H9 (cell line): ENCODE results near the gene AGXT. TPM values are rescaled to one million over a fixed set of nuclear protein-coding genes. Genes with fewer than 3 reads are reported as not detected.

ENCODE experiments used
- DNase-seq: peaks from one replicate; pipeline ENCODE4 v3.0.0-alpha.2; 2017
- H2AFZ ChIP-seq: one replicate; pipeline ENCODE4 v1.6.1; 2013; ENCODE audit warnings: mild to moderate bottlenecking, low read length, control low read depth, moderate library complexity
- H2AK5ac ChIP-seq: 2 replicates; pipeline ENCODE4 v1.6.1; 2013; ENCODE audit warnings: low read length, control low read depth, mixed read lengths; ENCODE audit not compliant: insufficient read length
- H2BK120ac ChIP-seq: one replicate; pipeline ENCODE4 v1.6.1; 2013; ENCODE audit warnings: low read depth, mild to moderate bottlenecking, low read length, control low read depth, inconsistent platforms; ENCODE audit not compliant: poor library complexity, severe bottlenecking
- H2BK12ac ChIP-seq: 2 replicates; pipeline ENCODE4 v1.6.1; 2013; ENCODE audit warnings: low read length, control low read depth, mixed read lengths, low read depth; ENCODE audit not compliant: insufficient read length
- H2BK15ac ChIP-seq: 2 replicates; pipeline ENCODE4 v1.6.1; 2013; ENCODE audit warnings: low read depth, low read length, control low read depth
- H2BK20ac ChIP-seq: one replicate; pipeline ENCODE4 v1.6.1; 2013; ENCODE audit warnings: low read depth, mild to moderate bottlenecking, low read length, control low read depth, inconsistent platforms; ENCODE audit not compliant: poor library complexity, severe bottlenecking
- H2BK5ac ChIP-seq: 2 replicates; pipeline ENCODE4 v1.6.1; 2013; ENCODE audit warnings: low read length, control low read depth, mixed read lengths; ENCODE audit not compliant: insufficient read length
- H3K14ac ChIP-seq: 2 replicates; pipeline ENCODE4 v1.6.1; 2013; ENCODE audit warnings: low read length, control low read depth; ENCODE audit not compliant: insufficient read depth
- H3K18ac ChIP-seq: 2 replicates; pipeline ENCODE4 v1.6.1; 2013; ENCODE audit warnings: low read depth, mild to moderate bottlenecking, mixed read lengths, low read length, control low read depth; ENCODE audit not compliant: insufficient read length
- H3K23ac ChIP-seq: 2 replicates; pipeline ENCODE4 v1.6.1; 2013; ENCODE audit warnings: low read length, control low read depth, mixed read lengths, low read depth; ENCODE audit not compliant: insufficient read length
- H3K23me2 ChIP-seq: 2 replicates; pipeline ENCODE4 v1.6.1; 2013; ENCODE audit warnings: low read depth, mild to moderate bottlenecking, mixed read lengths, low read length, control low read depth; ENCODE audit not compliant: insufficient read length, poor library complexity, severe bottlenecking
- H3K27ac ChIP-seq: 2 replicates; pipeline ENCODE4 v1.5.1; 2013; ENCODE audit warnings: low read length, control low read depth, mixed read lengths, low read depth; ENCODE audit not compliant: insufficient read length
- H3K27me3 ChIP-seq: 2 replicates; pipeline ENCODE4 v1.6.1; 2013; ENCODE audit warnings: low read length, control low read depth, inconsistent platforms; ENCODE audit not compliant: insufficient read depth
- H3K4ac ChIP-seq: 2 replicates; pipeline ENCODE4 v1.6.1; 2013; ENCODE audit warnings: low read depth, mild to moderate bottlenecking, control low read depth, inconsistent platforms, low read length, moderate library complexity
- H3K4me1 ChIP-seq: 2 replicates; pipeline ENCODE4 v1.6.1; 2013; ENCODE audit warnings: low read length, control low read depth, inconsistent platforms; ENCODE audit not compliant: insufficient read depth
- H3K4me2 ChIP-seq: 2 replicates; pipeline ENCODE4 v1.6.1; 2013; ENCODE audit warnings: low read length, control low read depth, mixed read lengths; ENCODE audit not compliant: insufficient read length, insufficient read depth
- H3K56ac ChIP-seq: 2 replicates; pipeline ENCODE4 v1.6.1; 2013; ENCODE audit warnings: low read depth, mild to moderate bottlenecking, mixed read lengths, low read length, control low read depth; ENCODE audit not compliant: insufficient read length
- H3K79me1 ChIP-seq: 2 replicates; pipeline ENCODE4 v1.6.1; 2013; ENCODE audit warnings: low read depth, mild to moderate bottlenecking, moderate library complexity, low read length, control low read depth, inconsistent platforms; ENCODE audit not compliant: insufficient read depth, poor library complexity, severe bottlenecking
- H3K79me2 ChIP-seq: 2 replicates; pipeline ENCODE4 v1.6.1; 2013; ENCODE audit warnings: low read length, control low read depth, inconsistent platforms; ENCODE audit not compliant: insufficient read depth
- H3K9ac ChIP-seq: 2 replicates; pipeline ENCODE4 v1.6.1; 2013; ENCODE audit warnings: low read length, control low read depth, mixed read lengths; ENCODE audit not compliant: insufficient read length; ENCODE audit errors: extremely low read depth
- H3K9me3 ChIP-seq: one replicate; pipeline ENCODE4 v1.6.1; 2013; ENCODE audit warnings: low read depth, low read length, inconsistent platforms; ENCODE audit not compliant: control insufficient read depth
- H3T11ph ChIP-seq: one replicate; pipeline ENCODE4 v1.6.1; 2013; ENCODE audit warnings: mild to moderate bottlenecking, low read length, control low read depth, inconsistent platforms
- H4K20me1 ChIP-seq: one replicate; pipeline ENCODE4 v1.6.1; 2013; ENCODE audit not compliant: control insufficient read depth, insufficient read length, insufficient read depth
- H4K5ac ChIP-seq: 2 replicates; pipeline ENCODE4 v1.6.1; 2013; ENCODE audit warnings: low read depth, mild to moderate bottlenecking, mixed read lengths, low read length, control low read depth; ENCODE audit not compliant: insufficient read length
- H4K8ac ChIP-seq: replicated peaks from 2 replicates; pipeline ENCODE4 v1.6.1; 2013; ENCODE audit warnings: low read length, control low read depth, mixed read lengths, low read depth; ENCODE audit not compliant: insufficient read length
- H4K91ac ChIP-seq: 2 replicates; pipeline ENCODE4 v1.6.1; 2013; ENCODE audit warnings: low read depth, mild to moderate bottlenecking, moderate library complexity, mixed read lengths, low read length, control low read depth; ENCODE audit not compliant: insufficient read length
- H3K27ac Mint-ChIP-seq, 3 experiments: 2 replicates in 2 of 3; 3 replicates in 1 of 3; pipeline ENCODE4 v1.8.0; 2020 to 2021; ENCODE audit warnings: mixed read lengths in 3 of 3, mild to moderate bottlenecking in 1 of 3, moderate library complexity in 1 of 3
- H3K27me3 Mint-ChIP-seq: 2 replicates; pipeline ENCODE4 v1.8.0; 2021; ENCODE audit warnings: low read depth, mild to moderate bottlenecking, moderate library complexity, mixed read lengths
- H3K36me3 Mint-ChIP-seq, 3 experiments: 2 replicates in 2 of 3; 3 replicates in 1 of 3; pipeline ENCODE4 v1.8.0; 2020 to 2021; ENCODE audit warnings: low read depth in 3 of 3, mixed read lengths in 3 of 3; ENCODE audit not compliant: insufficient read depth in 1 of 3
- H3K4me1 Mint-ChIP-seq, 2 experiments: 2 replicates each; pipeline ENCODE4 v1.8.0; 2020; ENCODE audit warnings: mixed read lengths in 2 of 2
- H3K4me3 Mint-ChIP-seq, 2 experiments: 2 replicates in 1 of 2; 3 replicates in 1 of 2; pipeline ENCODE4 v1.8.0; 2020 to 2021; ENCODE audit warnings: mild to moderate bottlenecking in 2 of 2, mixed read lengths in 2 of 2, moderate library complexity in 1 of 2
- H3K9me3 Mint-ChIP-seq, 2 experiments: 2 replicates in 1 of 2; 3 replicates in 1 of 2; pipeline ENCODE4 v1.8.0; 2020; ENCODE audit warnings: mild to moderate bottlenecking in 2 of 2, mixed read lengths in 2 of 2, moderate library complexity in 1 of 2
- WGBS: extraction: QIAGEN DNeasy Blood & Tissue Kit; methylation state at CpG from one replicate; pipeline ENCODE4 v1.1.7; 2013; ENCODE audit warnings: missing lambda C conversion rate, low lambda C conversion rate, mixed read lengths; ENCODE audit not compliant: insufficient read length; ENCODE audit errors: extremely low coverage; 5-methylcytosine and 5-hydroxymethylcytosine counted together
- total RNA-seq: library from RNA; stranded (reverse); gene quantifications from 2 replicates; pipeline ENCODE4 v1.2.1, GENCODE V29; 2021
- TF ChIP-seq, protein P1 (sequence below): fragments of 200-600 bp; sonication (generic); conservative IDR thresholded peaks from 3 replicates; pipeline ENCODE4 v1.8.0; 2021; ENCODE audit warnings: antibody characterized with exemption, mild to moderate bottlenecking

The AGXT gene
- total RNA-seq, 1 experiment from 2014 or later = not detected

DNA sequence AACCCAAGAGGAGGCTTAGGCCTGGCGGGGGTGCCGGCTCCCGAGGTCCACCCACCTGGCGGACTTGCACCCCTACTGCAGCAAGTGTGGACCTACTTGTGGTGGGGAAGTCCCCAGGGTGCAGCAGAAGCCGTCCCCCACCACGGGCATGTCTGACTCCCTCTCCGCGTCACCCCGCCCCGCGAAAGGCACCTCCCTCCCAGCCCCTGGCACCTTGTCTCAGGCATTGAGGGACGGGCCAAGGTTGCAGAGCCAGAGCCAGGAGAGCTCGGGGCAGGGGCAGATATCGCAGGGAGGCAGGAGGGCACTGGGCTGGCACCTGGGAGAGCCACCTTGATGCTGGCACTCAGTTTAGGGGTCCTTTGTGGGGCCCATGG lies 56.6 kb downstream of the AGXT start:
- Histone ChIP-seq H2BK15ac (no peak overlapping the region), H3K9me3 (no peaks in the 10 kb centered on the region), H3K23me2 (no peaks in the 10 kb centered on the region), H3K23ac (no peak overlapping the region), H3T11ph (no peak overlapping the region), H3K27me3 (no peaks in the 10 kb centered on the region), H4K91ac (no peak overlapping the region), H3K14ac (no peak overlapping the region), H4K5ac (no peak overlapping the region), H3K18ac (no peak overlapping the region), H3K56ac (no peak overlapping the region), H3K27ac (no peak overlapping the region), H2BK120ac (no peak overlapping the region), H2AK5ac (no peak overlapping the region), H4K8ac (no peak overlapping the region), H4K20me1 (no peaks in the 10 kb centered on the region), H3K4me1 (no peaks in the 10 kb centered on the region), H2AFZ (no peak overlapping the region), H3K79me2 (no peaks in the 10 kb centered on the region), H2BK12ac (no peak overlapping the region), H2BK20ac (no peak overlapping the region), H3K79me1 (no peaks in the 10 kb centered on the region), H2BK5ac (no peak overlapping the region), H3K9ac (no peak overlapping the region), H3K4ac (no peak overlapping the region), H3K4me2 (no peak overlapping the region)
- Mint-ChIP-seq H3K4me3 (no peak overlapping the region), H3K27ac (no peak overlapping the region), H3K36me3 (no peaks in the 10 kb centered on the region), H3K27me3 (no peaks in the 10 kb centered on the region; the same call in 1 of the 2 replicates), H3K9me3 (no peaks in the 10 kb centered on the region), H3K4me1 (no peaks in the 10 kb centered on the region; a peak in 1 of 4 replicates)
- DNase-seq = peak; percentile 28
- TF ChIP-seq, protein P1, sequence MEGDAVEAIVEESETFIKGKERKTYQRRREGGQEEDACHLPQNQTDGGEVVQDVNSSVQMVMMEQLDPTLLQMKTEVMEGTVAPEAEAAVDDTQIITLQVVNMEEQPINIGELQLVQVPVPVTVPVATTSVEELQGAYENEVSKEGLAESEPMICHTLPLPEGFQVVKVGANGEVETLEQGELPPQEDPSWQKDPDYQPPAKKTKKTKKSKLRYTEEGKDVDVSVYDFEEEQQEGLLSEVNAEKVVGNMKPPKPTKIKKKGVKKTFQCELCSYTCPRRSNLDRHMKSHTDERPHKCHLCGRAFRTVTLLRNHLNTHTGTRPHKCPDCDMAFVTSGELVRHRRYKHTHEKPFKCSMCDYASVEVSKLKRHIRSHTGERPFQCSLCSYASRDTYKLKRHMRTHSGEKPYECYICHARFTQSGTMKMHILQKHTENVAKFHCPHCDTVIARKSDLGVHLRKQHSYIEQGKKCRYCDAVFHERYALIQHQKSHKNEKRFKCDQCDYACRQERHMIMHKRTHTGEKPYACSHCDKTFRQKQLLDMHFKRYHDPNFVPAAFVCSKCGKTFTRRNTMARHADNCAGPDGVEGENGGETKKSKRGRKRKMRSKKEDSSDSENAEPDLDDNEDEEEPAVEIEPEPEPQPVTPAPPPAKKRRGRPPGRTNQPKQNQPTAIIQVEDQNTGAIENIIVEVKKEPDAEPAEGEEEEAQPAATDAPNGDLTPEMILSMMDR = no peak
- no CpG with 5 or more reads among the region's 14 CpGs for WGBS
